Measurements from ENCODE around the gene COPA.
"Not testable (repeated sequence)": the region's sequence is repeated elsewhere in the genome, so short reads cannot be mapped to it uniquely, and the experiment has no call there.

The COPA gene

DNA sequence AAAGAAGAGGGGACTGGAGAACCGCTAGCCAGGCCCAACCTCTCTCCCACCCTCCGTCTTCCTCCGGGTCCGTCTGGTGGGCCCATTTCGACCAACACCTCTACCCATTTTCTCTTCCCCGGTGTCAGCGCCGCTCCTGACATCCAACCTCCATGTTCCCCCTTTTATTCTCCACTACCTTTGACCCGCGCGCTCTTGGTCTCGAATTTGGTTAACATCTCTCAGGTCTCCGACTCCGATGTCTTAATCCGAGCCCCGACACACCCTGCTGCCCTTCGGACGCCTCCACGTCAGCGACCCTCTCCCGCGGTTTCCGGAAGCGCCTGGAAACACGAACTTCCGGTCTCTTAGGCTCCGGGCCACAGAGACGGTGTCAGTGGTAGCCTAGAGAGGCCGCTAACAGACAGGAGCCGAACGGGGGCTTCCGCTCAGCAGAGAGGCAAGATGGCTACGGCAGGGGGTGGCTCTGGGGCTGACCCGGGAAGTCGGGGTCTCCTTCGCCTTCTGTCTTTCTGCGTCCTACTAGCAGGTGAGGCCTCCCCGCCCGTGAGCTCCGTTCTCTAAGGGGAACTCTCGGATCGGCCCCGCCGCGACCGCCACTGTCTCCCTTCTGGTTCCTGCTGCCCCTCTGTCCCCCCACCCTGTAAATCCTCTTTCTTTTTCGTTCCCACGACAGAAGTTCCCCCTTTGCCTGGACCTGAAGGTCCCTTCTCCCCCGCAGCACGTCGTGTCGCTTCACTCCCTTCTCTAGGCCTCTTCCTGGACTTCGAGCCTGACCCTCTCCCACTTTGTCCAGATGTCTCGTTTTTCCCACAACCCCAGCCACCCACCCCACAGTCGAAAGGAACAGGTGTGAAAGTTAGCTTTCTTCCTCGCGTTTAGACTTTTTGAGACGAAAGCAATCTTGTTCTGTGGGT, at the start of gene COPA, which contains the start of gene NCSTN:
Gene COPA (minus strand): TSS at position 298 of the 917 bp plus-strand sequence. CDS start 80 bp downstream, at position 218.
Gene NCSTN (plus strand): TSS at position 431 of the 917 bp plus-strand sequence. CDS start 14 bp downstream, at position 445.
- DNase-seq (ENCODE audit: low read depth, low spot score) = peak; percentile 91

GRCh38 chr1:160388406-160388805, 45.4 kb upstream of the COPA start:
- DNase-seq (ENCODE audit: low read depth, low spot score) = not testable (repeated sequence)

DNA sequence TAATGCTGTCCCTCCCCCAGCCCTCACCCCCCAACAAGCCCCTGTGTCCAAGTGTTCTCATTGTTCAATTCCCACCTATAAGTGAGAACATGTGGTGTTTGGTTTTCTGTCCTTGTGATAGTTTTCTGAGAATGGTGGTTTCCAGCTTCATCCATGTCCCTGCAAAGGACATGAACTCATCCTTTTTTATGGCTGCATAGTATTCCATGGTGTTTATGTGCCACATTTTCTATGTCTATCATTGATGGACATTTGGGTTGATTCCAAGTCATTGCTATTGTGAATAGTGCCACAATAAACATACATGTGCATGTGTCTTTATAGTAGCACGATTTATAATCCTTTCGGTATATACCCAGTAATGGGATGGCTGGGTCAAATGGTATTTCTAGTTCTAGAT, 41.8 kb upstream of the COPA start:
- not testable (repeated sequence) for DNase-seq (ENCODE audit: low read depth, low spot score)

- no peak for DNase-seq (ENCODE audit: low read depth, low spot score)
These were observed 34.6 kb upstream of the COPA start for GRCh38 chr1:160377585-160378206.

GRCh38 chr1:160376525-160377131, 33.6 kb upstream of the COPA start:
- DNase-seq (ENCODE audit: low read depth, low spot score) = peak; percentile 31

DNA sequence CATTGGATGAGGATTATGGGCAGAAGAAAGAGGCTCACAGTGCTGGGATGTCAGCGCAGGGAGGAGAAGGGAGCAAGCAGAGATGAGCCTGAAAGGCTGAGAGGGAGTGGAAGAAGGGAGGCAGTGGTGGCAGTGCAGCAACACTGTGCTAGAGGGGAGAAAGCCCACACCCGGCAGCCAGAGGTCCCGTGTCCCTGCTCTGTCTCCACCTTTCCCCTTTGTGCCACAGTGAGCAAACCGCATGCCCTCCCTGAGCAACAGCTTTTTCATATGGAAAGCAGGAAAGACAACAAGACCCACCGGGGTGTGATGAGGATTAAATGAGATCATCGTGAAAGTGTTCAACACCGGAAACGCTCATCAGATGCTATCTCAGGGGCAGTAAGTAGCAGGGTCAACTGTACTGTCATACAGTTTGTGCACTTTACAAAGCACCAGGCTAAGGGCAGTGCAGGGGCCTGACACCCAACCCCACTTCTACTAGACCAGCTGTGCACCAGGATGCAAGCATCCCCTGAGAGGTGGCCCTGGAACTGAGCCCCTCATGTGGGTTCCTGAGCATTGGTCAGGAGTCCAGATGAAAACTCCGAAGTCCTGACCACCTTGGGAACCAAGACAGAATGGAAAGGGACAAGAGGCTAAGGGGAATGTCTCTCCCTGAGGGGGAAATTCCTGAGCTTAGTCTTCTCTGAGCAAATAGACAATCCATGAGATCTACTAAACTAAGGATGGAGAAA, 32.9 kb upstream of the COPA start:
- DNase-seq (ENCODE audit: low read depth, low spot score) = no peak

GRCh38 chr1:160374306-160375110, 31.5 kb upstream of the COPA start:
- DNase-seq (ENCODE audit: low read depth, low spot score) = no peak

- no peak for DNase-seq (ENCODE audit: low read depth, low spot score)
These were observed 30.6 kb upstream of the COPA start for GRCh38 chr1:160373696-160374095.

- DNase-seq (ENCODE audit: low read depth, low spot score) = no peak
These were observed 28.7 kb upstream of the COPA start for GRCh38 chr1:160371756-160372155.

DNA sequence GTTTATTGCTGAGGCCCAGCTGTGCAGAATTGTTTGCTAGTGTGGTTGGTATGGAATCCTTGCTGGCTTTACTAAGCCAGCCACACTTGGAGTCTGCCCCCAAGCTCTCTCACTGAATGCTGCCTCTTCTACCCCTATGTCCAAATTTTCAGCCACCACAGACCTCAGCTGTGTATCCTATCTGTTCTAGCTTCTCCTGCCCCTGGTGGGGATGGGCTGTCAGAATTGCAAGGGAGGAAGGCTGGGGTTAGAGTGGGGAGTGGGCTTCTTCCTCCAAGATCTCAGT, 28.2 kb upstream of the COPA start:
- no peak for DNase-seq (ENCODE audit: low read depth, low spot score)

DNA sequence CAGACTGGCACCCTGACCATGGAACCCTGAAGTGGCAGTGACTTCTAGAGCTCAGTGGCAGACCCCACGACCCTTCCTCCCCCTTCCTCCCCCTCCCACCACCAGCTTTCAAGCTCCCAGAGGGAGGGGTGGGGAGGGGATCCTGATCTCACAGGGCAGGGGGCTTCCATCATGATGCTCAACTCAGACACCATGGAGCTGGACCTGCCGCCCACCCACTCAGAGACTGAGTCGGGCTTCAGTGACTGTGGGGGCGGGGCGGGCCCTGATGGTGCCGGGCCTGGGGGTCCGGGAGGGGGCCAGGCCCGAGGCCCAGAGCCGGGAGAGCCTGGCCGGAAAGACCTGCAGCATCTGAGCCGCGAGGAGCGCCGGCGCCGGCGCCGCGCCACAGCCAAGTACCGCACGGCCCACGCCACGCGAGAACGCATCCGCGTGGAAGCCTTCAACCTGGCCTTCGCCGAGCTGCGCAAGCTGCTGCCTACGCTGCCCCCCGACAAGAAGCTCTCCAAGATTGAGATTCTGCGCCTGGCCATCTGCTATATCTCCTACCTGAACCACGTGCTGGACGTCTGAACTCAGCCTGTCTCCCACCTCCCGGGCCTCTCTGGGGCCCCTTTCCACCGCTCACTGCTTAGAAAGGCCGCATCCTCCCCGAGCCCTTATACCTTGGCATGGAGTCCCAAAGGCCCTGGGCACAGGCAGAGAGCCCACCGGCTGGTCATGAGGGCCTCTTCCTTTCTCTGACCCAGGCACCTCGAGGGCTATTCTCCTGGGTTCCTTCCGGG, 27.7 kb upstream of the COPA start:
- no peak for DNase-seq (ENCODE audit: low read depth, low spot score)

GRCh38 chr1:160369087-160369486, 26.0 kb upstream of the COPA start:
- DNase-seq (ENCODE audit: low read depth, low spot score) = no peak

GRCh38 chr1:160367934-160368923, 25.2 kb upstream of the COPA start:
- DNase-seq (ENCODE audit: low read depth, low spot score) = no peak

DNA sequence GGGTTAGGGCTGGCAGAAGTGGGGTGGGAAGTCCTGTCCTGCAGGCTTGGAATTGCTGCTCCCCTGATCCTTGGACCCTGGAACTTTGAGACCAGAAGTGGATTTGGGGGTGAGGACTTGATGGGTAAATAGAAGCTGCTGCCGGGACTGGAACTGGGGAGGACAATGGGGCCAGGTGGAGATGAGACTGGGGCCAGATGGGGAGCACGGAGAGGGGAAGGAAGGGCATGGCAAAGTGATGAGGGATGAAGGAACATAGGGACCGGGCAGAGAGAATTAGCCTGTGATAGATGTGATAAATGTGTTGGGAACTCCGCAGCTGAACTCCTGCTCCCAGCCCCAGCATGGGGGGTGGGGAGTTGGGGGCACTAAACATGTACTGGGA, 24.5 kb upstream of the COPA start:
- DNase-seq (ENCODE audit: low read depth, low spot score) = no peak

GRCh38 chr1:160366731-160367515, 23.9 kb upstream of the COPA start, which contains the start of gene NHLH1:
NHLH1 (plus strand) TSS chr1:160367071; CDS start chr1:160370732, 3,661 bp downstream.
- no peak for DNase-seq (ENCODE audit: low read depth, low spot score)

DNA sequence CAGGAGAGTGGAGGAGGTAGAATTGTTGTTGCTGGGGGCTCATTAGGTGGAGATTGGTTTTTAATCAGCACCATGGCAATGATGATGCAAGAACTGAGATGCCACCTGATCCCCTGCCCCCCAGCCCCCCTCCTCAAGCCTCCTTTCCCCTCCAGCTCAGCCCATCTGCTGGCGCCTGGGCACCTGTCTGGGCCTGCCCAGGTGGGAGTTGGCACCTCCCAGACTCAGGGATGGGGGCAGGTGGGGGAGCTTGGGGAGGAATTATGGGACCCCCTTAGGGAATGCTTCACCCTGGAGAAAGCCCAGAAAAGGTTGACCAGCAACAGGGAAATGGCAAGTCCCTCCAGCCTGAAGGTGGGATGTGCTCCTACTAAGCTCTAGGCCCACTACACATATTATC, 22.3 kb upstream of the COPA start:
- DNase-seq (ENCODE audit: low read depth, low spot score) = no peak

GRCh38 chr1:160363951-160364735, 21.1 kb upstream of the COPA start:
- DNase-seq (ENCODE audit: low read depth, low spot score) = no peak

Measured in smooth muscle cell of the brain vasculature (primary cell).